H4 (cell line): Measurements from ENCODE around the gene MNS1. TPM values are rescaled to one million over a fixed set of nuclear protein-coding genes. Genes with fewer than 3 reads are reported as not detected.
"Not testable (repeated sequence)": the region's sequence is repeated elsewhere in the genome, so short reads cannot be mapped to it uniquely, and the experiment has no call there.

Experiments used
- DNase-seq: peaks from one replicate; pipeline ENCODE4 v3.0.0-alpha.2; 2015; ENCODE audit warnings: low spot score
- total RNA-seq: library from RNA; depleted of rRNA; stranded (reverse); fragments of >200 nt; shearing (Covaris generic); gene quantifications from 2 replicates; pipeline ENCODE4 v1.2.3, GENCODE V29; 2014

MNS1 gene
- total RNA-seq, 1 experiment from 2014 or later, result 0.66 TPM

DNA sequence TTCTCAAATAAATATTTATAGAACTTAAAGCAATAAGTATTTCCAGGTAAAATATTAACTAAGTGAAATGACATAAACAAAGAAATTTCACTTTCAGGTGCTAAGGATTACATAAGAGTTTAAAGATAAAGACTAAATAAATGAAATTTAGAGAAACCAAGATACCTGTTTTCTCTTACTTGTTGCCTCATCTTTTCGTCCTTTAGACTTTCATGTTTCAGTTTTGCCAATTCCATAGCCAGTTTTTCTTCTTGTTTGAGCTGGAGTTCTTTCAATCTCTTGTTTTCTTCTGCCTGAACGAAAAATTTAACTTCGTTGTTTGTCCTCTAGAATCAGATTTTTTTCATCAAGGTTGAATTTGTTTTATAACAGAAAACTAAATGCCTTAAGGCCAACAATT, 8.7 kb downstream of the MNS1 start:
- DNase-seq, result no peak

- no peak for DNase-seq
Measured at GRCh38 chr15:56454836-56455235, 10.1 kb downstream of the MNS1 start.

GRCh38 chr15:56445746-56446145, 19.2 kb downstream of the MNS1 start:
- no peak for DNase-seq

DNA sequence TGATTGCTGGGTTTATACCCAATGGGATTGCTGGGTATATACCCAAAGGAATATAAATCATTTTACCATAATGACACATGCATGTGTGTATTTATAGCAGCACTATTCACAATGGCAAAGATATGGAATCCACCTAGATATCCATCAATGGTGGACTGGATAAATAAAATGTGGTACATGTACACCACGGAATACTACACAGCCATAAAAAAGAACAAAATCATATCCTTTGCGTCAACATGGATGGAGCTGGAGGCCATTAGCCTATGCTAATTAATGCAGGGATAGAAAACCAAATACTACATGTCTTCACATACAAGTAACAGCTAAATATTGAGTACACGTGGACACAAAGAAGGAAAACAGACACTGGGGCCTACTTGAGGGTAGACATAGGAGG, 22.6 kb downstream of the MNS1 start:
- no peak for DNase-seq

DNA sequence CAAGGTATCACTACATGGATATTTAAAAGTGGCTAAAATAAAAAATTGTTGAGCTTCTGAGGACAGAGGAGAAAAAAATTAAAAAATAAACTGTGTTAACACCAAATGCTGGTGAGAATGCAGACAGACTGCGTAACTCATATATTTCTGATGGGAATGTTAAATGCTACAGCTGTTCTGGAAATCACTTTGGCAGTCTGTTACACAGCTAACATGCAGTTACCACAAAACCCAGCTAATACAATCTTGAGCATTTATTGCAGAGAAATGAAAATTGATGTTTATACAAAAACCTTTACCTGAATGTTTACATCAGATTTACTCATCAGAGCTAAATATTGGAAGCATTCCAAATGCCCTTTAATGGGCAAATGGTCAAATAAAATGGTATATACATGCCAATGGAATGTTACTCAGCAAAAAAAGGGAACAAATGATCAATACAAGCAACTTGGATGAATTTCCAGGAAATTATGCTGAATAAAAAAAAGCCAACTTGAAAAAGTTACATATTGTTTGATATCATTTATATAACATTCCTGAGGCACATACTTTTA, 24.6 kb downstream of the MNS1 start:
- no peak for DNase-seq

DNA sequence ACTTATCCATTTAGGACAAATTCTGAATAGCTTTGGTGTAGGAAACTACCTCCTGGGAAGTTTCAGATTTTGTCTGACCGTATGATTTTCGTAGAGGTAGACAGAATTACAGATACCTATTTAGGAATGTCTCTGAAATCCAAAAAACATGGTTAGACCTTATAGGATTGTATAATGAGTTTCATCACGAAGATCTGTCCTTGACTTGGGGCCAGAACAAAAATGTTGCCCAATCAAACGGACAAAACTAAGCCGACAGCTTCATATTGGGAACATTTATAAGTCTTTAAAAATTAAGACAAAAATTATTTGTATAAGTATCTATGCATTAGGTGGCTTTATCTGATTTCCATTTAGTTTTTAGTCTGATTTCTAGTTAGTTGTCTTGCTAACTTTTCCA, 32.6 kb downstream of the MNS1 start:
- DNase-seq, result no peak

GRCh38 chr15:56428821-56429458, 36.0 kb downstream of the MNS1 start:
- peak; percentile 14 for DNase-seq

DNA sequence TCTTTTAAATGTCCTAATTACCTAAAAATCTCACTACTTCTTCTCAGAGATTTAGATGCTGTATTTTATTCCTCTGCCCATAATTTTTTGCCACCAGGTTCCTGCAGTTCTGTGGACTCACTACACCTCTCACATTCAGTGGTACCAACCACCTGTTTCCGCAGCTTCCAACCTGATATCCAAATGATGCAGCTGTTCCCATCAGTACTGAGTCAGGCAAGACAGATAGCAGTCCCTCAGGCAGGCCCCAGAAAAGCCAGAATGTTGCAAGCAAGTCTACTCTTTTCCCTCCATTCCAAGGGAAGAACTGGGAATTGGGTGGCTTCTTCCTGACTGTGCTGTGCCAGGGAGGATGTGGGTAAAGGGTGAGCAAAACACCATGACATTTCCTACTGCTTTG, 39.0 kb downstream of the MNS1 start:
- no peak for DNase-seq

DNA sequence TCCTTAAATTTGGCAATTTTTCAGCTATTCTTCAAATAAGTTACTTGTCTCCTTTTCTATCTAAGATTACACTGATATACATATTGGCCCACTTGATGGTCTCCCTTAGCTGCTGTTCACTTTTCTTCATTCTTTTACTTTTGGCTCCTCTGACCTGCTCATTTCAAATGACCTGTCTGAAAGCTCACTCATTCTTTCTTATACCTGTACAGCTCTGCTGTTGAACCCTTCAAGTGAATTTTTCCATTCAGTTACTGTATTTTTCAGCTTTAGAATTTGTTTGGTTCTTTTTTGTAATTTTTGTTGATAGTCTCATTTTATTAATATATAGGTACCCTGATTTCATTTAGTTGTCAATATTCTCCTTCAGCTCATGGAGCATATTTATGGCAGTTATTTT, 39.7 kb downstream of the MNS1 start:
- DNase-seq, result no peak

DNA sequence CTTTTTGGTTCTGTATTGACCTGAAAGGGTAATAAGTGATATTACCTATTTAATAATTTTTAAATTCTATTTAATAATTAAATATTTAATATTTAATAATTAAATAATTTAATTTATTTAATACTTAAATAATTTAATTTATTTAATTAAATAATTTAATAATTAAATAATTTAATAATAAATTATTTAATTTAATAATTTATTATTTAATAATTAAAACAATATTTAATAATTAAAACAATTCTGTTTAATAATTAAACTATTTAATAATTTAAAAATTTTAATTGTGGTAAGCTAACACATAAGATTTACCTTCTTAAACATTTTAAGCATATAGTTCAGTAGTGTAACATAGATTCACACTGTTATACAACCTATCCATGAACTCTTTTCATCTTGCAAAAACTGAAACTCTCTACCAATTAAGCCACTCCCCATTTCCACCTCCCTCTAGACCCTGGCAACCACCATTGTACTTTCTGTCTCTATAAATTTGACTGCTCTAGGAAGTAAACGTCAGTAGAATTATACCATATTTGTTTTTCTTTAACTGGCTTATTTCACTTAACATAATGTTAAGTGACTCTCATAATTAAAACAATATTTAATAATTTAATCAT, 51.7 kb downstream of the MNS1 start:
- not testable (repeated sequence) for DNase-seq

- no peak for DNase-seq
Measured at GRCh38 chr15:56411122-56411749, 53.7 kb downstream of the MNS1 start.

DNA sequence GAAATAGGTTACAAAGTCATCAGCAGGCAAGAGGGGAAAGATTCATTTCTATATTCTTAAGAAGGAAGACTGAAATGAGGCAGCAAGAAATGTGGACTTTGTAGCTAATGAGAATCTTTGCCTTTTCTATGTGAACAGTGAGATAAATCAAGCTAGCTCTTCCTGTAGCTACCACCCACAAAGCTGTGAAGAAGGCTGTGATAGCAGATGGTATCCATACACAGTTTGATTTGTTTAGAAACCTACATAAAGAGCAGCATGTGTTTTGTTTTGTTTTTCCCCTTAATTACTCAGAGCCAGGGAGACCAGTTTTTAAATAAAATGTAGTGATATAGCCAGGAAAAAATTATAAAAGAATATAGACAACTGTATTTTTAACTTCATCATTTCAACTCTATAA, 54.2 kb downstream of the MNS1 start:
- no peak for DNase-seq

- not testable (repeated sequence) for DNase-seq
Measured at GRCh38 chr15:56399209-56399608, 65.7 kb downstream of the MNS1 start.

DNA sequence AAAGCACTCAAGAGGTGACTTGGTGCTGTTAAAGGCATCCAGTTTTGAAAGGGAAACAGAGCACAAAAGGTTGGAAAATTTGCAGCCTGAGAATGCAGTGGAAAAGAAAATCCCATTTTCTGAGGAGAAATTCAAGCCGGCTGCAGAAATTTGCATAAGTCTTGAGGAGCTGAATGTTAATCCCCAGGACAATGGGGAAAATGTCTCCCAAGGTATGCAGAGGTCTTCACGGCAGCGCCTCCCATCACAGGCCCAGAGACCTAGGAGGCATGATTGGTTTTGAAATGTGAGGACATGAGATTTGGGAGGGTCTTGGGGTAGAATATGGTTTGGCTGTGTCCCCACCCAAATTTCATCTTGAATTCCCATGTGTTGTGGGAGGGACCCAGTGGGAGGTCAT, 67.6 kb downstream of the MNS1 start:
- not testable (repeated sequence) for DNase-seq

GRCh38 chr15:56394909-56395308, 70.0 kb downstream of the MNS1 start:
- DNase-seq, result no peak

DNA sequence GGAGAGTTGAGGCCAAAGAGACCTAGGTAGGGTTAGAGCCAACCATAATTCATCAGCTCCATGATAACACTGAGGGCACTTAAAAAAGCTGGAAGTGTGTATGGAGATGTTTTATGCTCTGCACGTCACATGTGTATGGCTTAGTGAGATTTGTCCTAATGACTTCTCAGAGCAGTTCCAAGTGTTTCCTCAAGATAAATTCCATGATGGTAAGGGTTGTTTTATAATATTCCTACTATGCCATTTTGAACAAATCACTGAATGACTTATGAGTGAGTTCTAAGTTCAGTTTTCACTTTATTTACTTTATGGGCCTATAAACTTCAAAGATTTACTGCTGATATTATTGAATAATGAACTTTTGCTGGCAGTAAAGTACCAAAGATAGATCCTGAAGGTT, 71.7 kb downstream of the MNS1 start:
- DNase-seq, result no peak

- DNase-seq, result no peak
Measured at GRCh38 chr15:56390739-56391267, 74.1 kb downstream of the MNS1 start.

DNA sequence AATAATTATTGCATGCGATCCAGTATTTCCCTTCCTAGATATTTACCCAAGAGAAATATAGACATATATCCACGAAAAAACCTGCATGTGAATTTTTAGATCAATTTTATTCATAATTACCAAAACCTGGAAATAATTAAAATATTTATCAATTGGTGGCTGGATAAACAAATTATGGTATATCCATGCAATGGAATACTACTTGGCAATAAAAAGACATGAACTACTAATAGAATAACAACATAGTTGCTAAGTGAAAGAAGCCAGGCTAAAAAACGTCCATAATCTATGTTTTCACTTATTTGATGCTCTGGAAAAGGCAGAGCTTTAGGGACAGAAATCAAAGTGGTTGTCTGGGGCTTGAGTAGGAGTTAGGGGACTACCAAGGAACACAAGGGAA, 79.0 kb downstream of the MNS1 start:
- DNase-seq, result no peak

GRCh38 chr15:56383010-56383409, 81.9 kb downstream of the MNS1 start:
- DNase-seq, result peak; percentile 5
